ENCODE results near the gene PHC2. TPM values are rescaled to one million over a fixed set of nuclear protein-coding genes. Genes with fewer than 3 reads are reported as not detected.
A peak's percentile ranks its signal among the peaks of the same experiment; 100 is the strongest.

Gene PHC2
- total and polyA plus RNA-seq, 9 of the 15 experiments (the other 6 are each of a cell fraction or from before 2014, with no cell fraction given), result 3.1 to 67.6 (median 34.6) TPM

DNA sequence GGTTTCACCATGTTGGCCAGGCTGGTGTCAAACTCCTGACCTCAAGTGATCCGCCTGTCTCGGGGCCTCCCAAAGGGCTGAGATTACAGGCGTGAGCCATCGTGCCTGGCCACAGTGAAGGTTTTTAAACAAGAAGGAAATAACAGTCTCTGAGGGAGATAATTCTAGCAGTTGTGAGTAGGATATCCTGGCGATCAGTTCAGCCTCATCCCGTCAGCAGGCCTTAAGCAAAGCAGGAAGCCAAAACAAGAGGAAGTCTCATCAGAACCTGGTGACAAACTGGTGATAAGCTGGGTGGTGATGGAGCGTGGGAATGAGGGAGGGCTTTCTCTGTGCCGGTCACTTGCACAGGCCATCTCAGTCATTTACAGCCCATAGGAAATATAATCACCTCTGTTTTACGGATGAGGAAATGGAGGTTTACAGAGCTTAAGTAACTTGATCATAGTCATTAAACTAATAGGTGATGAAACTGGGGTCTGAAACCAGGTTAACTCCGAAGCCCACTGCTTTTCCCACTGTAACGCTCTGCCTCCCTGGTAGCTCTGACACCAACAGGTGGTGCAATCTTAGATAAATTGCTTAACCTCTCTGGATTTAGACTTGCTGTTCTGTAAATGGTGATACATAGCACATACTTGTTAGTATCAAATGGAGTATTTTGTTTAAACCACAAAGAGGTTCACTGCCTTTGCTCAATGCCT is 69.2 kb downstream of the PHC2 start (continued):
- TF ChIP-seq, protein P1, sequence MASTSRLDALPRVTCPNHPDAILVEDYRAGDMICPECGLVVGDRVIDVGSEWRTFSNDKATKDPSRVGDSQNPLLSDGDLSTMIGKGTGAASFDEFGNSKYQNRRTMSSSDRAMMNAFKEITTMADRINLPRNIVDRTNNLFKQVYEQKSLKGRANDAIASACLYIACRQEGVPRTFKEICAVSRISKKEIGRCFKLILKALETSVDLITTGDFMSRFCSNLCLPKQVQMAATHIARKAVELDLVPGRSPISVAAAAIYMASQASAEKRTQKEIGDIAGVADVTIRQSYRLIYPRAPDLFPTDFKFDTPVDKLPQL (IDR thresholded peaks at IDR 0.05; ENCODE audit: extremely low read depth, insufficient read length), result no peak
- TF ChIP-seq FOXA1 (IDR thresholded peaks at IDR 0.05; ENCODE audit: borderline replicate concordance) (no peak), CHD2 (IDR thresholded peaks at IDR 0.05; ENCODE audit: low read depth, low read length) (no peak), ZKSCAN8 (CRISPR knock-in tag; IDR thresholded peaks at IDR 0.05) (no peak), ZNF212 (CRISPR knock-in tag; IDR thresholded peaks at IDR 0.05) (no peak), MTF1 (CRISPR knock-in tag; IDR thresholded peaks at IDR 0.05; ENCODE audit: borderline replicate concordance) (no peak), ZBTB33 (CRISPR knock-in tag; IDR thresholded peaks at IDR 0.05) (no peak), RAD21 (CRISPR knock-in tag; conservative IDR thresholded peaks at IDR 0.05 in 1 of 2, IDR thresholded peaks at IDR 0.05 in 1 of 2) (peak in 1 of 2 experiments; percentile 19; a peak in 1 of 4 replicates), TCF7 (IDR thresholded peaks at IDR 0.05; ENCODE audit: borderline replicate concordance) (no peak), ERF (CRISPR knock-in tag; IDR thresholded peaks at IDR 0.05) (no peak), DEAF1 (CRISPR knock-in tag; IDR thresholded peaks at IDR 0.05) (0 out of 2 replicates have a peak, but pooled peaks have one; percentile 1), KHSRP (IDR thresholded peaks at IDR 0.05) (no peak), THRAP3 (IDR thresholded peaks at IDR 0.05; ENCODE audit: borderline replicate concordance) (no peak), BRD9 (IDR thresholded peaks at IDR 0.05; ENCODE audit: low read depth, partially characterized antibody) (no peak), ETV6 (IDR thresholded peaks at IDR 0.05; ENCODE audit: borderline replicate concordance in 1 of 2, low read depth in 2 of 2, low read length in 1 of 2) (peak in 1 of 2 experiments; percentile 61; a peak in 1 of 4 replicates), ETV6 (CRISPR knock-in tag; IDR thresholded peaks at IDR 0.05; ENCODE audit: borderline replicate concordance) (no peak), CBFB (CRISPR knock-in tag; IDR thresholded peaks at IDR 0.05) (no peak), ZNF589 (CRISPR knock-in tag; IDR thresholded peaks at IDR 0.05; ENCODE audit: low read depth) (0 out of 2 replicates have a peak, but pooled peaks have one; percentile 12), XRCC5 (IDR thresholded peaks at IDR 0.05; ENCODE audit: low read depth, low read length) (no peak)
- TF ChIP-seq, protein P2, sequence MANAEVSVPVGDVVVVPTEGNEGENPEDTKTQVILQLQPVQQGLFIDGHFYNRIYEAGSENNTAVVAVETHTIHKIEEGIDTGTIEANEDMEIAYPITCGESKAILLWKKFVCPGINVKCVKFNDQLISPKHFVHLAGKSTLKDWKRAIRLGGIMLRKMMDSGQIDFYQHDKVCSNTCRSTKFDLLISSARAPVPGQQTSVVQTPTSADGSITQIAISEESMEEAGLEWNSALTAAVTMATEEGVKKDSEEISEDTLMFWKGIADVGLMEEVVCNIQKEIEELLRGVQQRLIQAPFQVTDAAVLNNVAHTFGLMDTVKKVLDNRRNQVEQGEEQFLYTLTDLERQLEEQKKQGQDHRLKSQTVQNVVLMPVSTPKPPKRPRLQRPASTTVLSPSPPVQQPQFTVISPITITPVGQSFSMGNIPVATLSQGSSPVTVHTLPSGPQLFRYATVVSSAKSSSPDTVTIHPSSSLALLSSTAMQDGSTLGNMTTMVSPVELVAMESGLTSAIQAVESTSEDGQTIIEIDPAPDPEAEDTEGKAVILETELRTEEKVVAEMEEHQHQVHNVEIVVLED (CRISPR knock-in tag; IDR thresholded peaks at IDR 0.05), result no peak
- TF ChIP-seq, protein P3, sequence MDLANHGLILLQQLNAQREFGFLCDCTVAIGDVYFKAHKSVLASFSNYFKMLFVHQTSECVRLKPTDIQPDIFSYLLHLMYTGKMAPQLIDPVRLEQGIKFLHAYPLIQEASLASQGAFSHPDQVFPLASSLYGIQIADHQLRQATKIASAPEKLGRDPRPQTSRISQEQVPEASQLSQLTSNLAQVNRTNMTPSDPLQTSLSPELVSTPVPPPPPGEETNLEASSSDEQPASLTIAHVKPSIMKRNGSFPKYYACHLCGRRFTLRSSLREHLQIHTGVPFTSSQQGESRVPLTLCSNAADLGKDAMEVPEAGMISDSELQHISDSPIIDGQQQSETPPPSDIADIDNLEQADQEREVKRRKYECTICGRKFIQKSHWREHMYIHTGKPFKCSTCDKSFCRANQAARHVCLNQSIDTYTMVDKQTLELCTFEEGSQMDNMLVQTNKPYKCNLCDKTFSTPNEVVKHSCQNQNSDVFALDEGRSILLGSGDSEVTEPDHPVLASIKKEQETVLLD (IDR thresholded peaks at IDR 0.05), result no peak

All from K562 (cell line).